ENCODE results near the gene NEO1. TPM values are rescaled to one million over a fixed set of nuclear protein-coding genes. Genes with fewer than 3 reads are reported as not detected.

The NEO1 gene
- total RNA-seq, 2 donors from 2014 or later = 51.4 to 72.3 TPM

DNA sequence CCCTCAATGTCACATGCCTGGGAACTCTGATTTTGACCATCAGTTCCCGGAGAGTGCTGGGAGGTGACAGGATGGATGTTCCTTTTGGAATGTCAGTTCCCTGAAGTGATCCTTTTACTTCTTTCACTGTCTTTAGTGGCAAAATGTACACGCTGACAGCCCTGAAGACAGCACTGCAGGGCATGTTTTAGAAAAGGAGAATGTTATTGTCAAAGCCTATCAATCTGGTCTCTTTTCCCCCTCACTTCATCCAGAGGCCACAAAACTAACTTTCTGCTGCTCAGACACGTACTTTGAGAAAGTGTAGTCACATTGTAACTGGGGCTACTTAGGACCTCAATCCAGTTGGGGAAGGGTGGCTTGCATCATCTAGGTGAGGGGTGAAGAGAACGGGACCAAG is 14.0 kb upstream of the NEO1 start:
- Histone ChIP-seq H3K4me3 (no peak overlapping the region), H3K27me3 (replicated peaks; ENCODE audit: insufficient read depth) (no peaks in the 10 kb centered on the region), H3K9me3 (no peaks in the 10 kb centered on the region), H3K27ac (no peak overlapping the region), H3K4me1 (ENCODE audit: control insufficient read depth in 1 of 2, low read depth in 2 of 2) (no peaks in the 10 kb centered on the region), H3K36me3 (no peaks in the 10 kb centered on the region)
- no peak for DNase-seq (ENCODE audit: low spot score)
- TF ChIP-seq, protein P1, sequence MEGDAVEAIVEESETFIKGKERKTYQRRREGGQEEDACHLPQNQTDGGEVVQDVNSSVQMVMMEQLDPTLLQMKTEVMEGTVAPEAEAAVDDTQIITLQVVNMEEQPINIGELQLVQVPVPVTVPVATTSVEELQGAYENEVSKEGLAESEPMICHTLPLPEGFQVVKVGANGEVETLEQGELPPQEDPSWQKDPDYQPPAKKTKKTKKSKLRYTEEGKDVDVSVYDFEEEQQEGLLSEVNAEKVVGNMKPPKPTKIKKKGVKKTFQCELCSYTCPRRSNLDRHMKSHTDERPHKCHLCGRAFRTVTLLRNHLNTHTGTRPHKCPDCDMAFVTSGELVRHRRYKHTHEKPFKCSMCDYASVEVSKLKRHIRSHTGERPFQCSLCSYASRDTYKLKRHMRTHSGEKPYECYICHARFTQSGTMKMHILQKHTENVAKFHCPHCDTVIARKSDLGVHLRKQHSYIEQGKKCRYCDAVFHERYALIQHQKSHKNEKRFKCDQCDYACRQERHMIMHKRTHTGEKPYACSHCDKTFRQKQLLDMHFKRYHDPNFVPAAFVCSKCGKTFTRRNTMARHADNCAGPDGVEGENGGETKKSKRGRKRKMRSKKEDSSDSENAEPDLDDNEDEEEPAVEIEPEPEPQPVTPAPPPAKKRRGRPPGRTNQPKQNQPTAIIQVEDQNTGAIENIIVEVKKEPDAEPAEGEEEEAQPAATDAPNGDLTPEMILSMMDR (IDR thresholded peaks at IDR 0.05) = no peak
- ATAC-seq (ENCODE audit: insufficient number of reproducible peaks, low FRiP score, low read depth) = no peak

DNA sequence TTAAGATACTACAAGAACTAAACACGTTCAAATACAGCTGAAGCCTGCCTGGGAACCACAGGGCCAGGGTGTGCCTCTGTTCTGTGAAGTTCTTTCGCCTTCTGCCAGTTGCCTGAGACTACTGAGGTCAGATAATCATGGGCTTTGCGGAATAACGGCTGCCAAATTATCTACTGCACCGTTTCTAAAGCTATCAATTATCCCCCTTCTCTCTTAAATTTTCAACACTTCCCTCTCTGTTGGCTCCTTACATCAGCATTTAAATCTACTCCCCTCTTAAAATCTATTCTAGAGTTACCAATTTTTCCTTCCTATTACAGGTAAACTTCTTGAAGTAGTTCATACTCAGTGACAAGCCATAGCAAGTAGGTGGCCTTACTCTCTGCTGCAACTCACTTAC is 6.2 kb upstream of the NEO1 start:
- DNase-seq (ENCODE audit: low spot score) (no peak), ATAC-seq (ENCODE audit: insufficient number of reproducible peaks, low FRiP score, low read depth) (no peak)
- Histone ChIP-seq H3K36me3 (no peaks in the 10 kb centered on the region), H3K4me3 (no peak overlapping the region), H3K27me3 (replicated peaks; ENCODE audit: insufficient read depth) (no peaks in the 10 kb centered on the region), H3K9me3 (no peaks in the 10 kb centered on the region), H3K27ac (no peak overlapping the region), H3K4me1 (ENCODE audit: control insufficient read depth in 1 of 2, low read depth in 2 of 2) (peaks cover 0 to 6% of the 10 kb centered on the region in 2 donors)
- TF ChIP-seq, protein P1 (IDR thresholded peaks at IDR 0.05) = no peak

DNA sequence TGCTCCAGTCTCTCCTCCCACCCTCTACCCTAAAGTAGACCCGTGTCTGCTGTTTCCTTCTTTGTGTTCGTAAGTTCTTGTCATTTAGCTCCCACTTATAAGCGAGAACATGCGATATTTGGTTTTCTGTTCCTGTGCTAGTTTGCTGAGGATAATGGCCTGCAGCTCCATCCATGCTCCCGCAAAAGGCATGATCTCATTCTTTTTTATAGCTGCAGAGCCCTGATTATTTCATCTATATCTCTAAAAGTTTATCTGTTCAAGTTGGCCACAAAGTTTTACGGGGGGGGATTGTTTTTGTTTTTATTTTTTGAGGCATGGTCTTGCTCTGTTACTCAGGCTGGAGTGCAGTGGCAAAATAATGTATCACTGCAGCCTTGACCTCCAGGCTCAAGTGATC is 4.4 kb upstream of the NEO1 start:
- DNase-seq (ENCODE audit: low spot score) (no peak), ATAC-seq (ENCODE audit: insufficient number of reproducible peaks, low FRiP score, low read depth) (no peak)
- H3K27me3 ChIP-seq (replicated peaks; ENCODE audit: insufficient read depth) = no peaks in the 10 kb centered on the region
- TF ChIP-seq, protein P1 (IDR thresholded peaks at IDR 0.05) = no peak
- H3K36me3 ChIP-seq = no peaks in the 10 kb centered on the region
- H3K4me1 ChIP-seq (ENCODE audit: control insufficient read depth in 1 of 2, low read depth in 2 of 2) = peaks cover 0 to 9% of the 10 kb centered on the region in 2 donors
- no peaks in the 10 kb centered on the region for H3K9me3 ChIP-seq
- H3K27ac ChIP-seq = no peak overlapping the region
- H3K4me3 ChIP-seq = no peak overlapping the region

DNA sequence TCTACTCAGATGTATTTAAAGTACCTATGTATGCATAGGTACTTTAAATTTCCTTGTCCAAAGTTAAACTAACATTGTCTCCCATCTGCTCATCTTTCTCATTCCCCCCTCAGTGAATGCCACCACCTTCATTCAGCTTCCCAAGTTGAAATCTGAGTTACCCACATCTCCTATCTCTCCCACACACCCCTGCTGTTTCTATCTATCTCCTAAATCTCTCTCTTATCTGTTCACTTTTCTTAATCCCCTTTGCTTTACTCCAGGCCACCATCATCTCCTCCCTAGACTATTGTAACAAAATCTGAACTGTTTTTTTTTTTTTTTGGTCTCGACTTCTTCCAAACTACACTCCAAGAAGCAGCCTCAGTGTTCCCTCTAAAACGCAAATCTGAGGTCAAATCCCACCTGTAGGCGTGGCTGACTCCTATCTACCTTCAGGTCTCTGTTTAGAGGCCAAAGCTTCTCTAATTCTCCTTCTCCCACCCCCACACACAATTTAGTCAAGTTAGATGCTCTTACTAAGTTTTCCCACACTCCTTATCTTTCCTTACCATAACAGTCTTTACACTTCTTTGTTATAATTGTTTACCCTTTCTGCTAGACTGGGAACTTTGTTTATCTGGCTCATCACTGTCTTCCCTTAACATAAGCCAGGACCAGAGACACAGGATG is 3.5 kb upstream of the NEO1 start:
- TF ChIP-seq, protein P1 (IDR thresholded peaks at IDR 0.05) = no peak
- H3K27ac ChIP-seq = no peak overlapping the region
- no peaks in the 10 kb centered on the region for H3K27me3 ChIP-seq (replicated peaks; ENCODE audit: insufficient read depth)
- no peak for ATAC-seq (ENCODE audit: insufficient number of reproducible peaks, low FRiP score, low read depth)
- H3K4me1 ChIP-seq (ENCODE audit: control insufficient read depth in 1 of 2, low read depth in 2 of 2) = peaks cover 0 to 9% of the 10 kb centered on the region in 2 donors
- H3K36me3 ChIP-seq = no peaks in the 10 kb centered on the region
- H3K9me3 ChIP-seq = no peaks in the 10 kb centered on the region
- DNase-seq (ENCODE audit: low spot score) = no peak
- no peak overlapping the region for H3K4me3 ChIP-seq

DNA sequence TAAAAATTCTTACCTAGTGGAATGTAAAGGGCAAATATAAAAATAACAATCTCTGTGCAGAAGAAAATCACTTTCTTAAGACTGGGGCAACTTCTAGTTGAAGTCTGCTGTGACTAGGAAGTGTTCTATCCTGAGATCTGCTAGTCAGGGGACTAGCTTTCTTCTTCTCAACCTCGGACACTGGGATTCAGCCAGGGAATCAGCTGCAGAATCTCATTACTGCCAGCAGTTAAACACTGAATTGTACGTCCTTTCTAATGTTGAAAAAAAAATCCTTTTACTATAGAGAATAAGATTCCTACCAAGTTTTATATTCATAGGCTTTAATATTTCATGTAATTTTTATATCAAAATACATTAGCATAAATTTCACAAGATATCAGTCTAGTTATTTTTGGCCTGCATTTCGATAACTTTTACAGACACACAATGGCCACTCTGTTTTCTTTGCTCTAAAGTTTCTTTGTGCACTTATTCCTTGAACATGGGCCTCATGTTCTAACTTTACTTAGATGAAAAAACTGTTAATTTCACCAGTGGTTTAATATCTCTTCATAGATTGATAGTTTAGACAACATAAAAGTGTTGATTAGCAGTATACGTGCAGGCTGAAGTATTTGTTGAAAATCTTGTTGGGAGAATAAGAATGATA is 2.6 kb upstream of the NEO1 start:
- H3K9me3 ChIP-seq = no peaks in the 10 kb centered on the region
- H3K27me3 ChIP-seq (replicated peaks; ENCODE audit: insufficient read depth) = no peaks in the 10 kb centered on the region
- ATAC-seq (ENCODE audit: insufficient number of reproducible peaks, low FRiP score, low read depth) = no peak
- TF ChIP-seq, protein P1 (IDR thresholded peaks at IDR 0.05) = no peak
- H3K4me3 ChIP-seq = no peak overlapping the region
- no peak overlapping the region for H3K27ac ChIP-seq
- DNase-seq (ENCODE audit: low spot score) = no peak
- H3K36me3 ChIP-seq = no peaks in the 10 kb centered on the region
- peaks cover 0 to 18% of the 10 kb centered on the region in 2 donors for H3K4me1 ChIP-seq (ENCODE audit: control insufficient read depth in 1 of 2, low read depth in 2 of 2)

Measured in thoracic aorta (tissue), 2 donors.